Measurements from ENCODE around the gene FAM210A.

The FAM210A gene

DNA sequence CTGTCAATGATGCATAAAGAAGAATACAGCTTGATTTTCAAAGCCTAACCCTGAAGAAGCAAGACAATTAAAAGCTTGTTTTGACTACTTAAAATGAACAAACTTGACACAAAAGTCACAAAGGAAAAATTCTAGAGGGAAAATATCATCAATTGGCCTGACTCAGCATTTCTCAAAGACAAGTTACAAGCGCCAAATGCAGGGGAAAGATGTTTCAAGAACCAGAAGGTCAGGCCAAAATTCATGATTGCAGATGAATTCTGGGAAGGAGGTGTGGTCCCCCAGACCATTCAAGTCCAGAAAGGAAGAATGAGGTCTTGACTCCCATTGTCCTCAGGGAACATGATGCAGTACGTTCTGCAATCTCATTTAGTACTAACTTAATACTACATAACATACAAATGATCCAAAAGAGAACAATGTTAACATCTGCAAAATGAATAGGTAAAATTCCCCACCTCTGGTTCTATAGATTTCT, 64.5 kb downstream of the FAM210A start:
- H3K9me3 ChIP-seq, result no peaks in the 10 kb centered on the region
- TF ChIP-seq, protein P1, sequence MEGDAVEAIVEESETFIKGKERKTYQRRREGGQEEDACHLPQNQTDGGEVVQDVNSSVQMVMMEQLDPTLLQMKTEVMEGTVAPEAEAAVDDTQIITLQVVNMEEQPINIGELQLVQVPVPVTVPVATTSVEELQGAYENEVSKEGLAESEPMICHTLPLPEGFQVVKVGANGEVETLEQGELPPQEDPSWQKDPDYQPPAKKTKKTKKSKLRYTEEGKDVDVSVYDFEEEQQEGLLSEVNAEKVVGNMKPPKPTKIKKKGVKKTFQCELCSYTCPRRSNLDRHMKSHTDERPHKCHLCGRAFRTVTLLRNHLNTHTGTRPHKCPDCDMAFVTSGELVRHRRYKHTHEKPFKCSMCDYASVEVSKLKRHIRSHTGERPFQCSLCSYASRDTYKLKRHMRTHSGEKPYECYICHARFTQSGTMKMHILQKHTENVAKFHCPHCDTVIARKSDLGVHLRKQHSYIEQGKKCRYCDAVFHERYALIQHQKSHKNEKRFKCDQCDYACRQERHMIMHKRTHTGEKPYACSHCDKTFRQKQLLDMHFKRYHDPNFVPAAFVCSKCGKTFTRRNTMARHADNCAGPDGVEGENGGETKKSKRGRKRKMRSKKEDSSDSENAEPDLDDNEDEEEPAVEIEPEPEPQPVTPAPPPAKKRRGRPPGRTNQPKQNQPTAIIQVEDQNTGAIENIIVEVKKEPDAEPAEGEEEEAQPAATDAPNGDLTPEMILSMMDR (IDR thresholded peaks at IDR 0.05), result no peak
- H3K4me3 ChIP-seq (ENCODE audit: low read depth in 1 of 2, low read length in 1 of 2), result no peak overlapping the region

DNA sequence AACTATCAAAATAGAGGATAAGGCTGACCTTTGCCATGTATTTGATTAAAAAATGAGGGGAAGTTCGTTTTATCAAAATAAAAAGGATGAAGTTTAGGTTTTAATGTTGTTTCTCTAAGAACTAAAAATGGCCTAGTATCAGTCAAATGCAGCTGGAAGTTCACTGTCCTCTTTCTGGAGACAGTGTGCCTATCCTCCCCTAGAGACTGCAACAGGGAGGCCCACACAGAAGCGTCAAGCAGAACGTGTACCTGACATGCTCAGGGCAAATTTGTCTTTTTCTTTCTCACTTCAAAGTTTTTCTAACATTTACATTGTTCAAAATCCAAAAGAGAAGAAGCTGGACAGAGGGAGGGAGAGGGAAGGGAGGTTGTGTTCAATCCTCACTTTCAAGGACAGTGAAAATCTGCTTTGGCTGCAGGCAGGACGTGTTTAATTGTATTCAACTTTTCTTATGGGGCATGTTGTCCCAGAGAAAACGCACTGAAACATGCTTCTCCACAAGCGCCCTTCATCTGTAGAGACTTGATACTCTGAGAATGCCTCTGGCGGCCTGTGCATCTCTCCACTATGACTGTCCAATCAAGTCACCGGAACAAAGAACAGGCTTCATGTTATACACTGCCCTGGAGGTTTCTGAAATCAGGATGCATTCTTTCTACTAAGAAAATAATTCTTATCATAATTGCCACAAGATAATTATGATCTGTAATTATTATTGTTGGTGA, 65.1 kb downstream of the FAM210A start:
- Histone ChIP-seq H3K36me3 (no peaks in the 10 kb centered on the region), H3K4me3 (ENCODE audit: low read depth in 1 of 2, low read length in 1 of 2) (no peak overlapping the region), H3K9me3 (no peaks in the 10 kb centered on the region), H3K4me1 (ENCODE audit: control insufficient read depth in 1 of 2, insufficient read depth in 1 of 2, low read depth in 1 of 2, low read length in 1 of 2) (no peaks in the 10 kb centered on the region), H3K27me3 (no peaks in the 10 kb centered on the region), H3K27ac (no peak overlapping the region)
- TF ChIP-seq, protein P1 (IDR thresholded peaks at IDR 0.05), result no peak

More for the DNA sequence above, 64.5 kb downstream of the FAM210A start:
- Histone ChIP-seq H3K4me1 (ENCODE audit: control insufficient read depth in 1 of 2, insufficient read depth in 1 of 2, low read depth in 1 of 2, low read length in 1 of 2) (no peaks in the 10 kb centered on the region), H3K27ac (no peak overlapping the region), H3K27me3 (no peaks in the 10 kb centered on the region), H3K36me3 (no peaks in the 10 kb centered on the region)

DNA sequence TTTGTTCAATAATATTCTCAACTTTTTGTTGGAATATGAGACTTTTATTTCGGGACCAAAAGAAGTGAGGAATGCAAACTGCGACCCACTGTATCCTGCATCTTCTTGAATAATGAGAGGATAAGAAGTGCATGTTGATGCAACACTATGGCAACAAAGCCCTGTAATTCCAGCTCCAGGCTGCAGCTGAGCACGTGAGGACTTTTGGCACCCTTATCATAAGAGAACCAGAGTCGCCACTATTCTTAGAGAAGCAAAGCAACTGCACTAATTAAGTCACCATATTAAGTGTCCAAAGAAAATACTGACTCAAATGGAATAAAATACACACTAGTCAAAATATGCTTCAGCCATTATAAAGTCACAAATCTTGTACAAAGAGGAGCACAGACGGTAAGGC, 65.8 kb downstream of the FAM210A start:
- H3K4me1 ChIP-seq (ENCODE audit: control insufficient read depth in 1 of 2, insufficient read depth in 1 of 2, low read depth in 1 of 2, low read length in 1 of 2), result no peaks in the 10 kb centered on the region

DNA sequence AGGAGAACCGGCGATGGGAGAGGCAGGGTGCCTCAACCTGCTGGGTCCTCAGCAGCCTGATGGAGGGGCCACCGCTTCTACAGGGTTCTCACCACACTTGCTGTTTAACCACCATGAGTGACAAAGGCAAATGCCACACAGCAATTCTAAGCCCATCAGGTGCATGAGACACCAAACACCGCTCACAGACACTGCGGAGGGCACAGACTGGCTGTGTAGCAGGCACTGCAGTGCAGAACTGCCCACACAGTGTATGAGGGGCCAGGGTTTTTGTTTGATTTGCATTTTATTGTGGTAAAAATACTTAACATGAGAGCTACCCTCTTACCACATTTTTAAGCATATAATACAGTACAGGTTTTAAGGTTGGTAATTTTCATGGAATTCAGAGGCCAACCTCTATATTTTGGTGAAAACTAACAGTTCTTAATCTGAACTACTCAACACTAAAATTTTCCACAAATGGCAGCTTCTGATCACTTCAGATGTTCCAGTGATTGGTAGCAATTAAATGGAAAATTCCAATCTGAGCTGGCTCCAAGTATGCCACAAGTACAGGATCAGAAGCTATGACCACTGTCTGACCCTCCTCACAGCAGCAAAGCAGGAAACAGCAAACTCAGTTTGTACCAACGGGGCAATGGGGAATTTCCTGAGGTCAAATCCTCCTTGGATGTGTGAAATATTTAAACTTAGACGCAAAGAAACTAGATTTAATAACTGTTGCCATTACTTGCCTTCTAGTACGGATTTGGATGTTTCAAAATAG, 67.7 kb downstream of the FAM210A start:
- H3K27ac ChIP-seq, result no peak overlapping the region
- TF ChIP-seq, protein P1 (IDR thresholded peaks at IDR 0.05), result no peak

More for the DNA sequence above, 65.8 kb downstream of the FAM210A start:
- H3K4me3 ChIP-seq (ENCODE audit: low read depth in 1 of 2, low read length in 1 of 2), result no peak overlapping the region
- H3K9me3 ChIP-seq, result no peaks in the 10 kb centered on the region
- no peaks in the 10 kb centered on the region for H3K36me3 ChIP-seq
- no peaks in the 10 kb centered on the region for H3K27me3 ChIP-seq
- no peak overlapping the region for H3K27ac ChIP-seq
- TF ChIP-seq, protein P1 (IDR thresholded peaks at IDR 0.05), result no peak

DNA sequence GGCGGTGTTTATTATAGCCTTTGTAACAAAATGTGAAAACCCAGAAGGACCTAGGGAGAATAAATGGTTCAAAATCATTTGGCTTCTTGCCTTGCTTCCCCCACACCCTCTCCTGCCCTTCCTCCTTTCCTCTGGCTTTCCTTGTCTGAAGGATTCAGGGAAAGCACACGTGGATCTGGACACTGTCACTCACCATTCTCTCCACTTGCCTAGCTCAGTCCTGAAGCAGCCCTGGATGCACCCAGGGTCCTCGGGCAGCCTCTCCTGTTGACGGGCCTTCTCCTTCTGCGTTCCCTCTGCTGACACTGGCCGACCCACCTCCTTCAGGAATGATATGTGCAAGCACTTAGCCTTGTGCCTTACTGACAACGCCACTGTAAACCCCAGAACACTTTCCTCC, 68.4 kb downstream of the FAM210A start:
- no peak overlapping the region for H3K4me3 ChIP-seq (ENCODE audit: low read depth in 1 of 2, low read length in 1 of 2)
- H3K4me1 ChIP-seq (ENCODE audit: control insufficient read depth in 1 of 2, insufficient read depth in 1 of 2, low read depth in 1 of 2, low read length in 1 of 2), result no peaks in the 10 kb centered on the region
- H3K27me3 ChIP-seq, result no peaks in the 10 kb centered on the region
- H3K27ac ChIP-seq, result no peak overlapping the region
- no peaks in the 10 kb centered on the region for H3K36me3 ChIP-seq
- TF ChIP-seq, protein P1 (IDR thresholded peaks at IDR 0.05), result no peak
- no peaks in the 10 kb centered on the region for H3K9me3 ChIP-seq

More for the DNA sequence above, 67.7 kb downstream of the FAM210A start:
- no peaks in the 10 kb centered on the region for H3K36me3 ChIP-seq
- no peaks in the 10 kb centered on the region for H3K9me3 ChIP-seq
- no peaks in the 10 kb centered on the region for H3K27me3 ChIP-seq
- H3K4me3 ChIP-seq (ENCODE audit: low read depth in 1 of 2, low read length in 1 of 2), result no peak overlapping the region
- no peaks in the 10 kb centered on the region for H3K4me1 ChIP-seq (ENCODE audit: control insufficient read depth in 1 of 2, insufficient read depth in 1 of 2, low read depth in 1 of 2, low read length in 1 of 2)
